HG02852 (cell line): ENCODE data around the gene PANX2.

Experiments
- ATAC-seq: cut with Tn5 transposase; IDR thresholded peaks from one replicate; pipeline ENCODE4 v1.9.1; 2021; ENCODE audit warnings: mild to moderate bottlenecking, moderate library complexity; ENCODE audit not compliant: unreplicated experiment

PANX2 gene

DNA sequence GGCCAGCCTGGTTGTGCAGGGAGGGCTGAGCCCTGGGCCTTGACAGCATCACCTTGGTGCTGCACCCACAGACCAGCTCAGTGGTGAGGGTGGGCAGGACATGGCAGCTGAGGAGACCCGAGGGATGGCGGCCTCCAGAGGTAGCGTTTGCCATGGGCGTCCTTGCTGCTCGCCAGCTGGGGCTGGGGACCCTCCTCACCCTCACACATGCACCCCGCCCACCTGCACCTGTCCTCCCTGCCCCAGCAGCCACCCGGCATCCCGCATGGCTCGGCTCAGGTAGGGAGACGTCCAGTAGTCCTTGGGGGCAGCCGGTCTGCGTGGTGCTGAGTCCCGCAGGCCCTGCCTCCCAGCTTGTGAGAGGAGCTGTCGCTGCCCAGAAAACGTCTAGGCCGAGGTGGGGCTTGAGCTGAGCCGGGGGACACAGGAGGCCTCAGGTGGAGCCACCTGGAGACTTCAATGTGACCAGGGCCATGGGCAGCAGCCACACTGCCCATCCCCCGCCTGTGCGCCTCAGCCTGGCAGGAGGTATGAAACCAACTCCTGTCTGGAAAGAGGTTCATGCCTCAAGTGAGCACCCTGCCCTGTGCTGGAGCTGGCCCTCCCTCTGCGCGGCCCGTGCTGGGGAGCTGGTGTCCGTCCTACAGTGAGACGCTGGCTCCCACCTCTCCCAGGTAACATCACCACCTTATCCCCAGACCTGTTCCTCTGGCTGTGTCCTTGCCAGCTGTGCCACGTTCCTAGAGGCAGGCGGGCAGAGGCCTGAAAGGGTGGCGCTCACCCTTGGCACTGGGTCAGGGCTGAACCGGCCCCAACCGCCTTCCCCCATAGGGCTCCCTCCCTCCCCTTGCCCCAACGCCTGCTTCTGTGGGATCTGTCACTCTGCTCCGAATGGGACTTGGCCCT lies 11.9 kb downstream of the PANX2 start:
- no peak for ATAC-seq

DNA sequence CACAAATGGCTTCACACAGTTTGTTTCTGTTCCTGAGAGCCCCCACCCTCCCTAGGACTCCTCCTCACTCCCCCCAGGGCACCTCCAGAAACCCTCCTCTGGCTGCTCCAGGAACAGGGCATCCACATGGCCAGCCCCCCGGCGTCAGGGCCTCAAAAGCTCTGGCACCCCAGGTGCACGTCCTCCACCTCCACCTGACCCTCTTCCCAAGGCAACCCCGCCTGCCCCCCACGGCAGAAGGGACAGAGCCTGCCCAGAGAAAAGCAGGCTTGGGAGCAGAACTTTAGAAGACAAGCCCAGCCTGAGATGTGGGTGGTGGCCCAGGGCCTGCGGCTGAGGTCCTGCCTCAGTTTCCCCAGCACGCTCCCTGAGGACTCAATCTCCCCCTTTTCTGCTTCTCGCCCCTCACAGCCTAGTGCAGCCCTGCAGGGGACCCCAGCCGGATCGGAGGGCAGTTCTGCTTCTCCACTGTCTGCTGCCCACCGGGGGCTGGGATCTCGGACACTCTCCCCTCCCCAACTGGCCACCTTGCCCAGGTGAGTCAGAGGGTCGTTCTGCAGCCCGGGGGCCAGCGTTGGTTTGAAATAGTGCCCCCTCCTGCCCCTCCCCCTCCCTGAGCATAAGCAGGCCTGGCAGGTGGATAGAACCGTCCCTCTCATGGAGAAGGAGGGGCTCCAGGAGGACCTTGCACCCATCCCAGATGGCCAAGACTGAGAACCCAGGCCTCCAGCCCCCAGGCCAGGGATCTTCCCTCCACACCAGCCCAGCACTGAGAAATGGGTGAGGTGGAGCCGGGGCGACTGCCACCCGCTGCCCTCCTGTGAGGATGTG lies 12.8 kb downstream of the PANX2 start:
- ATAC-seq: no peak

DNA sequence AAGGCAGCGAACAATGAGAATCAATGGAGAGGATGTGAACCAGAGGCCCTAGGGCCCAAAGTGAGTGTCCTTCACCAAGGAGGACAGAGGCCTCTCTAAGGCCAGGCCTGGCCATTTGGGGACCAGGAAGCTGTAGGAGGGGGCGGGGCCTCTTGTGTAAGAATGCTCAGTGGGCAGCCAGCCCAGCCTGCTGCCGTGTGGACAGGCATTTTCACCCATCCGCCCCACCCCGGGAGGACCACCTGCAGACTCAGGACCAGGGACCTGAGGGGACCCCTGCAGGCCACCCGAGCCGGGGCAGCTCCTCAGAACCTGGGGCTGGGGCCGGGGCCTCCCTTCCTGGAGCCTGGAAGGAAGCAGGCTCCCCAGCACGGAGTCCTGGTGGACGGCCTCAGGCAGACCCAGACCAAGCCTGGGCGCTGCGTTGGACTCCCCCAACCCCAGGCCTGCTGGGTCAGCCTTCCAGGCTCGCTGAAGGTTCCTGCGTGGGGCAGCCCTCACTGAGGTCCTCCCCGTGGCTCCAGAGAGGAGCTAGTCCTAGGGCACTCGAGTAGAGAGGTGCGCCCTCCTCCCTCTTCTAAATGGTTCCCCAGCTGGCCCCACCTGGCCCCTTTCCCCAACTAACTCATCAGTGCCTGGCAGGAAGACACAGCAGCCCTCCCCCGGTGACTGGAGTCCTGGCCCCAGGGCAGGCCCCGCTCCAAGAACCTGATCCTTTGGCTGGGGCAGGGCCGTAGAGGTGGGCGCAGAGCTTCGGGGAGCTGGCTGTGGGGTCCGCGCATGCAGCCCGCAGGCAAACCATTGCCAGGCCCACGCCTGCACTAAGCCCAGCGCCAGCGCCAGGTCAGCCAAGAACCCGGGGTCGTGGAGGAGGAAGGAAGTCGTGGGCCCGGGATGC lies 13.7 kb downstream of the PANX2 start:
- no peak for ATAC-seq

DNA sequence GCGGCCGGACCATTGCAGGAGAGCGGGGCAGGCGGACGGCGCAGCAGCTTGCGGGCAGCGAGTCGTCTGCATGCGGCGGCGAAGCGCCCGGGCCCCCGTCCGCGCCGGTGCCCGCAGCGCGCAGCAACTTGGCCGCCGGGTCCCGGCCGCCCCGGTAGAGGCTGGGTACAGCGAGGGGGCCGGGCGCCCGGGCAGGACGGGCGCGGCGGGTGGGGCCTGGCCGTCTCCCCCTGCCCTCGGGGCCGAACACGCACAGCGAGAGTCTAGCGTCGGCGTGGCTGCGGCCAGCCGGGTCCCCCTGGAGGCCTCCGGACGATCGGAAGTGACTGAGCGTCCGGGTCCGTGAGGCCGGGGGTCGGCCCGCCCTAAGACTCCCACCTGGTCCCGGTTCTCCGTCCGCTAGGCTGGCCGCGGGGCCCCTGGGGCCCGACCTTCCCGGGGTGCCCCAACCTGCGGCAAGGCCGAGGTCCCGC lies 14.4 kb downstream of the PANX2 start:
- ATAC-seq: no peak

DNA sequence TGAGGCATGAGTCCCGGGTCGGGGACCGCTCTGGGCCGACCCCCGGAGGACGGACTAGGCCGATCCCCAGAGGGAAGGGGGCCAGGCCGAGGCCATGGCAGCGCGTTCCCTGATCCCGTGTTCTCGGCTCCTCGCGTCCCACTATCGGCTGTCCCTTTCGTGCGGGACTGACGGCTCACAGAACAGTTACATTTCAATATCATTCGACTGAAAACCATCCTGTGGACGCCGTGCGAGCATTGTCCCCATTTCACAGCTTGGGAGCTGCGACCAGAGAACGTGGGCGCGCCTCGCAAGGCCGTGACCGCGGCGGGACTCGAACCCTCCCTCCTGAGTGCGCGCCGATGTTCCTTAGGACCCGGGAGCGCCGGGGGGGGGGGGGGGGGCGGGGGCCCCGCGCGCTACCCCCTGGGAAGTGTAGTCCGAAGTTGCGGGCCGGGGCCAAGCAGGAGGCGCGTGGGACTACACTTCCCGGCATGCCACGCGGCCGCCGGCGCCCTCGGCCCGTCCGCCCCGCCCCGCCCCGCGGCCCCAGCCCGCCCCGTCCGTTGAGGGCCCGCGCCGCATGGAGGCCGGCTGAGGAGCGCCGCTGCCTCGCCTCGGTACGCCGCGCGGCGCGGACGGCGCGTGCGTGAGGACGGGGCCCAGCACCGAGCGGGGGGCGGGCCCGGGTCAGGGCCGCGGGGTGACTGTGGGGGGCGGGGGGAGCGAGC lies 15.0 kb downstream of the PANX2 start, which contains the start of gene TRABD:
TSS of gene TRABD (plus strand) at position 539 of the 713 bp plus-strand sequence. CDS start 7,148 bp downstream, outside the sequence.
- ATAC-seq: no peak

DNA sequence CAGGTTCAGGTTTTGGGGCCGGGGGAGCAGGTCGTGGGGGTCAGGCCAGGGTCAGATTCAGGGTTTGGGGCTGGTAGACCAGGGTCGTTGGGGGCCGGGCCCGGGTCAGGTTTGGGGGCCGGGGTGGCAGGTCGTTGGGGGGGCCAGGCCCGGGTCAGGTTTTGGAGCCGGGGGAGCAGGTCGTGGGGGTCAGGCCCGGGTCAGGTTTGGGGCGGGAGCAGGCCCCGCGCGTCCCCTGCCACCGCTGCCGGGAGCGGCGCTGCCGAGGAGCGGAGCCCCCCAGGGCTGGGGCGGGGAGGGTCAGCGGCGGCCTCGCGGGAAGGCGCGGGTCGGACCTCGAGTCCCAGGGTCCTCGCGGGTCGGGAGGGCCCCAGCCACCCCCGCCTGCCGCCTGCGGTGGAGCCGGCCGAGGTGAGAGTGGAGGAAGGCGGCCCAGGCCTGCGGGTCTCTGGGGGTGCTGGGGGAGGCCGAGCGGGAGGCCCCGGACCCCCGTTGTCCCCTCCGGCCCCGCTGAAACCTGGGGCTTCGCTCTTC lies 15.7 kb downstream of the PANX2 start:
- no peak for ATAC-seq

DNA sequence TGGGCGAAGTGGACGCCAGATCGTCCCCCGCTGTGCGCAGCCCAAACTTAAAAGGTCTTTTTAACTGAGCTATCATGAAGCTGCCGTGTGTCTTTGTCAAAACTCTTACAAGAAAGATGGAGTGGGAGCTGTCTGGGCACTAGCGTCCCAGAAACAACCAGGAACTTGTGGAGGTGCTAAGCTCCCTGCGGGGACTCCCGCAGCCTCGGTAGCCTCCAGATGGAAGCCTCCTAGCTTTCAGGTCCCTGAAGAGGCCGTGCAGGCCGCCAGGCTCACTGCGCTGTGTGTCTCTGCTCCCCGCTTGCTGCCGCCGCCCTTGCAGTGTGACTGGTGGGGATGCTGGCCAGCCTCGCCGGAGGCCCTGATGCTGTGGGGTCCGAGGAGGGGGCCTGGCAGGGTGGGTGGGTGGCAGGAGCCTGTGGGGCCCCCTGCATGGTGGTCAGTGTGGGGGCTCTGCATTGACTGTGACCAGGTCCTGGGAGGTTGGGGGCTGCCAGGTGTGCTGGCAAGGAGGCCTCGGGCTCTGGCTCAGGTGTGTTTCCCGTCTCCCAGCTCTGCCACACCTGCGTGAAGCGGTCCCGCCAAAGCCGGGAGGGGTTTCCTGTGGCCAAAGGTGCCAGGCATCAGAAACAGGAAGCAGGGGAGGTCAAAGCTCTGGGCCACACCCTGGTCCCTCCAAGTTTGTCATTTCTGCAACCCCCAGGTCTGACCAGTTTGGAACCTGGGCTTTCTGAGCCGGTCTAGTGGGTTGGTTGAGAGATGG lies 16.4 kb downstream of the PANX2 start:
- no peak for ATAC-seq

DNA sequence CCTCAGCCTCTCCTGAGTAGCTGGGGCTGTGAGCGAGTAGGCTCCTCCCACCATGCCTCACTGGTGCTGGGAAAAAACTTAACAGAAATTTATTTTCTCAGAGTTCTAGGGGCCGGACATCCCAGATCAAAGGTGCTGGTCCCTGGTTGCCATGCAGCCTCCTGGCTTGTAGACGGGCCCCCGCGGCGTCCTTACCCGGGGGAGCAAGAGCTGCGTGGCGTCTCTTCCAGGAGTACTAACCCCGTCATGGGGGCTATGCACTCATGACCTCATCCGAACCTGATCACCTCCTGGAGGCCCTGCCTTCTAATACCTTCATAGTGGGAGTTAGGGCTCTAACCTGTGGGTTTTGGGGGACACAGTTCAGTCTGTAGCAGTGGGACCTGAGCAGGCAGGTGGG lies 17.8 kb downstream of the PANX2 start:
- no peak for ATAC-seq

DNA sequence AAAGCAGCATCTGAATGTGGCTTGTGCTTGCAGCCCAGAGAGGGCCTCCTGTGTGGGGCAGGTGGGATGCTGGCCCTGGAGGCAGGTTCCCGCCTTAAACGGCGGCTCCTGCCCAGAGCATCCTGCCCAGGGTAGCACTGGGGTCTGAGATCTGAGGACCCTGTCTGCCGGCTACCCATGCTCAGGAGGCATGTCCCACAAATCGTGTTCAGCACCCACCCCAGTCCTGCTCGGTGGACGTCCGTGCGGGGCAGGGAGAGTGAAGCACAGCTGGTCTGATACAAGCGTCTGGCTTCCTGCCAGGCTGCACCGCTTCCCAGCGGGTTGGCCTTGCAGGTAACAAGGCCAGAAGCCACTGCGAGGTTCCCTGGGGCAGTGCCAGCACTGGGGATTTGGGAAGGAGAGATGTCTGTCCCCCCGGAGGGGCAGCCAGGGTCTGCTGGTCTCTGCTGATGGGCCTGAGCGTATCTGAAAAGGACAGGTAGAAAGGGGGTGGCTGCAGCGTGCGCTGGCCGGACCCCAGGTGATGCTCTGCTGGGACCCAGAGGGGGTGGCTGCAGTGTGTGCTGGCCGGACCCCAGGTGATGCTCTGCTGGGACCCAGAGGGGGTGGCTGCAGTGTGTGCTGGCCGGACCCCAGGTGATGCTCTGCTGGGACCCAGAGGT lies 18.8 kb downstream of the PANX2 start:
- ATAC-seq: no peak

DNA sequence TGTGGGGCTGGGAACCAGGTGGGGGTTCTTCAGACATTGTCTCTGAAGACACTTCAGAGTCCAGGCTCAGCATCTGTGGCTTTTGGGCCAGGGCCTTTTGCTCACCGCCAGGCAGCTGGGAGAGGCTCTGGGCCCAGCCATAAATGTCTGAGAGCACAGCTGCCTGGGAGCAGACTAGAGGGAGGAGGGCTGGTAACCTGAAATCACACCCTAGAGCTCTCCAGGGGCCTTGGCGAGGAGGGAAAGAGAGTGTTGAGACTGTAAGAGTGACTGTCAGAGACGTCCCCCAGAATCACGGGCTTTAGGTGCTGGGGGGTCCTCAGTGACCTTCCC lies 19.3 kb downstream of the PANX2 start:
- no peak for ATAC-seq

DNA sequence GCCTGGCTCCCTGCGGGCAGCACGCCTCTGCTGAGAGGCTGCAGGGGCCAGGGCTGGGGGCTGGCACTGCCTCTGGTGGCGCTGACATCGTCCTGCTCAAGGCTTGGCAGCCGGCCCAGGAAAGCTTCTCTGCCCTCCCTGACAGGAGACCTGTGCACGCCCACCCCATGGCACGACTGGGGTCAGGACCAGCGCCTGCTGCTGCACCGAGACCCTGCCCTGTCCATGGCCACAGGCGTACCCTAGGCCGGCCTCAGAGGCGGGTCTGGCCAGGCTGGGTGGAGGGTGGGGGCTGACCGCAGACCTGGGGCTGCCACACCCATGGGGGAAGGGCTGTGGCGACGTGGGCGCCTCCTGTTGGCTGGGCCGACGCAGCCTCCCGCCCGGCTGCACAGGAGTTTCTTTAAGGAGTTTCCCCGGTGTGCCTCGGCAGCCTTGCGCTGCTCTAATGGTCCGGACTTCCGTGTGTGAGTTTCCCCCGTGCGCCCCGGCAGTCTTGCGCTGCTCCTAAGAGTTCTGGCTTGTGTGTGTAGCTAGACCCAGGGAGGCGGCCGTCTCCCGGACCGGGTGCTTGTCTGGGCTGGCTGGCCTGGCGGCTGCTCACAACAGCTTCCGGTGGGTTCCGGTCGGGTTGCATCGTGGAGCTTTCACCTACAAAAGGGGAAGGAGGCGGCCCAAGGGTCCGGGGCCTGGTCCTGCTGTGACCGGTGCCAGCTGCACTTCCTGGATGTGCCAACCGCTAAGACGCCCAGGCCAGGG lies 19.8 kb downstream of the PANX2 start:
- peak; percentile 34 for ATAC-seq

DNA sequence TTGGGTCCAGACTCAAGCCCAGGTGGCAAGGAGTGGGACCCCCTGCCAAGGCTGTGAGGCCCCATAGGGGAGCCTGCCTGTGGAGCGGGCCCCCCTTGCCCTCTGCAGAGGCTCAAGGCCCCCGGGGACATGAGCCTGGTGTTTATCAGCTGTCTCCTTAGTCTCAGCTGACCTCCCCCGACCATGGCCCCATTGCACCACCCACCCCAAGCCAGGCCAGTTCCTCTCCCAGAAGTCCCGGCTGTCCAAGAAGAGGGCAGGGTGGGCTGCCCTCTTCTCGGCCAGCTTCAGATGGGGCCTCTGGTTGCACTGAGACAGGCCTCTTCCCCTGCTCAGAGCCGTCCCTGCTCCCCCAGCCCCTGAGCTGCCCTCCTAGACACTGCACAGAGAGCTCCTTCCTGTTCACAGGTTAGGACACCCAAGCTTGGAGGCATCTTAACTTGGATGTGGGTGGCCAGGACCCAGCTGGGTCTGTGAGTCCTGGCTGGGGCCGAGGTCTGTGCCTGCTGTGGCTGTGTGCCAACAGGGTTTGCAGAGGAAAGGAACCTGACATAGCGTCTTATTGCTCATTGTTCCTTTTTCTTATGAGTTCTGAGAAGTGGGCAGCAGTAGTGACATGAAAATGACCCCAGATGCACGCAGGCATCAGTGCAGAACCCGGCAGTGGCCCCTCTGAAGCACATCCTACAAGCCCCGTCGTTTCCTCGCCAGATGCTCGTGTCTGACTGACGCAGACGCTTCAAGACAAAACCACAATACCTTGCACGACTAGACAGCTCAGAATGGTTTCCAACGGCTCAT lies 20.6 kb downstream of the PANX2 start:
- no peak for ATAC-seq

DNA sequence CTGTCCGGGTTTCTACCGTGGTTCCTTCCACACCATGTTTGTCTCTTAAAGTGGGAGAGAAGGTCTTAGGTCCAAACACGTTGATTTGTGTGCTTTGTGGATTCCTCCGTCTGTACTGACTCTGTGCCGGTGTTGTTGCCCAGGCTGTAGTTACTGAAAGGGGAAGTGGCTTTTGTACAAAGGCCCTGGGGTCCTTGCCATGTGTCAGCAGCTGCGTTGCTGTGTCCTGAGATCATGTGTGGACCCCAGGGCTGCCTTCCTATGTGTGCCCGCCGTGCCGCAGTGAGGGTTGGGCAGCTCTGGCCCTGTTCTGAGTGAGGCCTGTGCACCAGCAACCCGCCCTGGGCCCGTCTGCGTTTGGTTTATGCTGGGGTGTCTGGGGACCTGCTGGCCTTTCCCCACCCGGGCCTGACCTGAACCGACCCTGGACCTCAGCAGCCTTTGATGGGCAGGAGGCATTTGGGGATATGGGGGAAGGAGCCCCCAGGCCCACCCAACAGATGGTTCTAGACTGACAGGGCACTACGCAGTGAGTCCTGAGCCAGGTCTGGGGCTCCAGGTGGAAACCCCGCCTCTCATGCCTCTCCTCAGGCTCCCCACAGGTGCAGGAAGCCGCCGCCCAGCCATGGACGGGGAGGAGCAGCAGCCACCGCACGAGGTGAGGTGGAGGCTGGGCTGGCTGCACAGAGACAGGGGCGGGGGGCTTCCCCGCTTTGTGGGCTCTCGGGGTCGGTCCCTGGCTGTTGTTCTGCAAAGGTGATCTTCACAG lies 22.1 kb downstream of the PANX2 start:
- ATAC-seq: no peak

DNA sequence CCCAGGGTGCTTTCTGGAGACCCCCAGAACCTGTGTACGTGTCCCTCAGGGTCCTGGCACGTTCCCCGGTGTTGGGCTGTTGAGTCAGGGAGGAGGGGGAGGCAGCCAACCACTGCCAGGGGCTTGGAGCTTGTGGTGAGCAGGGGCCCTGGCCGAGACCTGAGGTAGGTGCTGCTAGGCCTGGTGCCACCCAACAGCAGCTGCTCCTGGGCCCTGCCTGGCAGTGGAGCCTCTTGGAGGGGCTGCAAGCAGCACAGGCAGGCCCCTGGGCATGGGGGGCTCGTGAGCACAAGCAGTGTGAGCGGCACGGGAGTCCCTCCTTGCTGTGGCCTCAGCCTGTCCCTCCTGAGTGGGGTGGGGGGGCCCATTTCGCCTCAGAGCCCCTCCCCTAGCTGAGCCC lies 23.1 kb downstream of the PANX2 start:
- no peak for ATAC-seq

DNA sequence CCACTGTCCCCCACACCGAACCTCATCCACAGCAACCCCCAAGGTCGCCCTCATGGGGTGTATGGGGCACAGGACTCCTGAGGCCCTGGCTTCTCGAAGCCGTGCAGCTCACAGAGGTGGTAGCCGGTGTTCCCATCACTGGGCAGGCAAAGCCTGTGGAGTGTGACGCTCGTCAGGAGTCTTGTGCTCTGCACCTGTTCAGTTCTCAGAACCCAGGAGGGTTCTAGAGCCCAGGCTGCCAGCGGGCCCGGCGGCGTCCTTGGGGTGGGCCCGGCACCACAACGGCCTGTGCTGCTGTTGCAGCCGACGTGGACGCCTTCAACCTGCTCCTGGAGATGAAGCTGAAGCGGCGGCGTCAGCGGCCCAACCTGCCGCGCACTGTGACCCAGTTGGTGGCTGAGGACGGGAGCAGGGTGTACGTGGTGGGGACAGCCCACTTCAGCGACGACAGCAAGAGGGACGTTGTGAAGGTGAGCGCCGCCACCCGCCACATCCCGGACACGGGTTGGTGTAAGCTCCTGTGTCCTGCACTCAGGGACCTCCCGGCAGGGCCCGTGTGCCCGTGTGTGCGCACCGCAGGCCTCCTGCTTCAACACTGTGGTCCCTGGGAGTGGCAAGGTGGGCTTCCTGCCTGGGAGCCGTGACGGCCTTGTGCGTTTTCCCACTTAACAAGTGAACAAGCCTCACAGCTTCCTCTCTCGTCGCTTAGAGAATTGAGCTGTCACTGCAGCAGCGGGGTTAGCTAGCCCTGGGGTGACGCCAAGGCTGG lies 23.7 kb downstream of the PANX2 start:
- ATAC-seq: no peak

DNA sequence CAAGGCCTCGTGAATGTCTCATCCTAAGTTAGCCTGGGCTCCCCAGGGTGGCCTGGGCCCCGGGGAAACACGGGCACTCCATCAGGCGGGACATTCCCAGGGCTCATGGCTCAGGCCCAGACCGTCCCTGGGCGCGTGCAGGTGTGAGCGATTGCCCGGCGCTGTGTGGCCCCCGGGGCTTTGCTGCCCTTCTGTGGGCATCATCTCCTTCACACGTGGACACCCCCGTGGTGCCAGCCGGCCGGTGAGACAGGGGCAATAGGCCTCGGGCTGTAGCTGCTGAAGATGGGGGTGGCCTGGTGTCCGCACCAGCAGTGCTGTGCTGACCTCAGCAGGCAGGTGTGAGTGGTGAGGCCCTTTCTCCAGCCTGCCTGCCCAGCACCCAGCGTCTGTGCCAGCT lies 25.7 kb downstream of the PANX2 start:
- no peak for ATAC-seq
